ENCODE data around the gene DAAM2. TPM values are rescaled to one million over a fixed set of nuclear protein-coding genes. Genes with fewer than 3 reads are reported as not detected.

The DAAM2 gene
- polyA plus RNA-seq, 1 of the 3 experiments (the other 2 are of a cell fraction), result 0.20 TPM

- H3K4me3 ChIP-seq (ENCODE audit: low read depth in 2 of 2, low read length in 1 of 2), result no peak overlapping the region
- H3K4me2 ChIP-seq, result no peak overlapping the region
- H4K20me1 ChIP-seq (ENCODE audit: insufficient read depth), result no peaks in the 10 kb centered on the region
- H3F3A ChIP-seq (replicated peaks; ENCODE audit: insufficient read depth), result no peaks in the 10 kb centered on the region
- H3K36me3 ChIP-seq (replicated peaks in 1 of 2; ENCODE audit: control insufficient read depth in 1 of 2, insufficient read depth in 2 of 2, low read length in 1 of 2), result no peaks in the 10 kb centered on the region
- WGBS (ENCODE audit: low lambda C conversion rate), result 26% methylated on average over 2 of the region's 2 CpGs
- H3K79me2 ChIP-seq (ENCODE audit: insufficient read depth), result no peaks in the 10 kb centered on the region
- POLR2A ChIA-PET, result no interaction called here
- no peak overlapping the region for H3K27ac ChIP-seq (ENCODE audit: low read depth in 2 of 2, low read length in 1 of 2)
- CTCF ChIA-PET, result interaction anchor here (1.3 kb wide), 1 partner anchor 30 kb away, joined by 8 read pairs; no protein-coding TSS in a partner anchor
- TF ChIP-seq CTCF (IDR thresholded peaks at IDR 0.05) (no peak), GATA2 (CRISPR knock-in tag; IDR thresholded peaks at IDR 0.05) (no peak), RAD21 (IDR thresholded peaks at IDR 0.05; ENCODE audit: low read length) (no peak), ZBTB33 (IDR thresholded peaks at IDR 0.05; ENCODE audit: borderline replicate concordance, low read depth) (no peak), JUND (IDR thresholded peaks at IDR 0.05) (no peak), CHD2 (IDR thresholded peaks at IDR 0.05; ENCODE audit: low read length, partially characterized antibody) (no peak), FOSL2 (IDR thresholded peaks at IDR 0.05; ENCODE audit: borderline replicate concordance, low read depth) (no peak), MAX (IDR thresholded peaks at IDR 0.05; ENCODE audit: low read depth) (no peak), REST (IDR thresholded peaks at IDR 0.05; ENCODE audit: low read depth, low read length) (no peak), POLR2AphosphoS5 (IDR thresholded peaks at IDR 0.05; ENCODE audit: low read depth, low read length) (no peak), ELF1 (IDR thresholded peaks at IDR 0.05) (no peak), EZH2phosphoT487 (IDR thresholded peaks at IDR 0.05; ENCODE audit: borderline replicate concordance, low read depth) (no peak), GABPA (IDR thresholded peaks at IDR 0.05; ENCODE audit: low read depth) (no peak), SIN3A (IDR thresholded peaks at IDR 0.05; ENCODE audit: borderline replicate concordance, low read depth, low read length) (no peak)
- no peaks in the 10 kb centered on the region for H3K9me3 ChIP-seq
- H2AFZ ChIP-seq (ENCODE audit: low read depth), result no peak overlapping the region
- no peaks in the 10 kb centered on the region for H3K27me3 ChIP-seq (ENCODE audit: insufficient read depth)
- no peak overlapping the region for H3K9ac ChIP-seq
- H3K4me1 ChIP-seq (ENCODE audit: control insufficient read depth in 1 of 2, insufficient read depth in 2 of 2, low read depth in 1 of 2, low read length in 1 of 2), result no peaks in the 10 kb centered on the region
- H3K9me2 ChIP-seq, result no peaks in the 10 kb centered on the region
- no peak for DNase-seq
Measured at GRCh38 chr6:39835821-39836295, 43.7 kb downstream of the DAAM2 start.
